ENCODE results near the gene NCOA7. TPM values are rescaled to one million over a fixed set of nuclear protein-coding genes. Genes with fewer than 3 reads are reported as not detected.
A peak's percentile ranks its signal among the peaks of the same experiment; 100 is the strongest.

NCOA7 gene
- total and polyA plus RNA-seq, 8 donors = 7.4 to 66.7 (median 14.1) TPM

- no peaks in the 10 kb centered on the region for H3K9me3 ChIP-seq
- H3K27ac ChIP-seq = peak overlapping the region; percentile 69 to 94 (median 94)
- peak; percentile 29 to 37 (median 34) for ATAC-seq
- H3K4me3 ChIP-seq = peak overlapping the region; percentile 55 to 72 (median 68)
- 1% methylated on average over 71 to 76 of the region's 76 CpGs for WGBS, 2 donors
- no peak for FAIRE-seq
- no peak for TF ChIP-seq CTCF (IDR thresholded peaks at IDR 0.05)
- peaks cover 0 to 4% (median 0%) of the 10 kb centered on the region in 4 donors for H3K27me3 ChIP-seq
- H3K36me3 ChIP-seq = no peaks in the 10 kb centered on the region
- H3K4me1 ChIP-seq = peaks cover 0 to 4% (median 0%) of the 10 kb centered on the region in 3 donors
- DNase-seq = peak; percentile 38 to 85 (median 58)
- intact Hi-C loops (cut with DNase I) = no loop called here
These were observed 43.0 kb upstream of the NCOA7 start for GRCh38 chr6:125747589-125748405.

- ATAC-seq (peak; percentile 6 to 16 (median 14)), DNase-seq (no peak), FAIRE-seq (no peak)
- H3K27ac ChIP-seq = peak overlapping the region; percentile 69 to 94 (median 94)
- WGBS, 2 donors = 1% methylated on average over 42 of the region's 42 CpGs
- H3K4me1 ChIP-seq = peaks cover 0 to 10% (median 0%) of the 10 kb centered on the region in 3 donors
- intact Hi-C loops (cut with DNase I) = no loop called here
- no peak for TF ChIP-seq CTCF (IDR thresholded peaks at IDR 0.05)
- peak overlapping the region; percentile 55 to 72 (median 68) for H3K4me3 ChIP-seq
- H3K27me3 ChIP-seq = peaks cover 0 to 4% (median 0%) of the 10 kb centered on the region in 4 donors
- no peaks in the 10 kb centered on the region for H3K36me3 ChIP-seq
- H3K9me3 ChIP-seq = no peaks in the 10 kb centered on the region
These were observed 42.2 kb upstream of the NCOA7 start for GRCh38 chr6:125748406-125749172.

GRCh38 chr6:125749173-125749864 is 41.4 kb upstream of the NCOA7 start, which contains the start of gene HEY2:
TSS of gene HEY2 (plus strand) at chr6:125749632. CDS start at chr6:125749777, 145 bp downstream.
- FAIRE-seq (no peak), DNase-seq (peak; percentile 93 to 98 (median 96)), ATAC-seq (peak; percentile 81 to 92 (median 88))
- H3K36me3 ChIP-seq = no peaks in the 10 kb centered on the region
- peak within 1 kb of the TSS; percentile 69 to 94 (median 94) for H3K27ac ChIP-seq
- WGBS, 2 donors = 1% methylated on average over 68 to 95 of the region's 95 CpGs
- no peak for TF ChIP-seq CTCF (IDR thresholded peaks at IDR 0.05)
- no peaks in the 10 kb centered on the region for H3K9me3 ChIP-seq
- H3K4me3 ChIP-seq = peak within 1 kb of the TSS; percentile 59 to 72 (median 68)
- peaks cover 0 to 4% (median 0%) of the 10 kb centered on the region in 4 donors for H3K27me3 ChIP-seq
- intact Hi-C loops (cut with DNase I) = no loop called here
- H3K4me1 ChIP-seq = peaks cover 0 to 17% (median 6%) of the 10 kb centered on the region in 3 donors

- peaks cover 0 to 4% (median 0%) of the 10 kb centered on the region in 4 donors for H3K27me3 ChIP-seq
These were observed 40.7 kb upstream of the NCOA7 start for GRCh38 chr6:125749865-125750691.

More at GRCh38 chr6:125749865-125750691, 40.7 kb upstream of the NCOA7 start:
- no peaks in the 10 kb centered on the region for H3K9me3 ChIP-seq
- peak overlapping the region in 3 of 4 donors; percentile 94 for H3K27ac ChIP-seq
- peak overlapping the region; percentile 59 to 72 (median 68) for H3K4me3 ChIP-seq
- intact Hi-C loops (cut with DNase I) = no loop called here
- WGBS, 2 donors = 3% methylated on average over 35 of the region's 35 CpGs
- TF ChIP-seq CTCF (IDR thresholded peaks at IDR 0.05) = no peak
- H3K36me3 ChIP-seq = no peaks in the 10 kb centered on the region
- H3K4me1 ChIP-seq = peaks cover 0 to 20% (median 6%) of the 10 kb centered on the region in 3 donors
- peak in 3 of 6 donors; percentile 35 to 62 (median 40) for DNase-seq
- ATAC-seq = peak in 3 of 4 donors; percentile 0 to 2 (median 1)
- no peak for FAIRE-seq

Data from pancreas (tissue), 10 donors.